GM12874 (cell line): ENCODE results near the gene ARHGEF12.
A peak's percentile ranks its signal among the peaks of the same experiment; 100 is the strongest.

ENCODE experiments used
- TF ChIP-seq, protein P1 (sequence below): IDR thresholded peaks from 2 replicates; pipeline ENCODE4 v1.5.1; 2011; ENCODE audit warnings: low read depth, mild to moderate bottlenecking, control low read depth, low read length, moderate library complexity; ENCODE audit not compliant: insufficient read depth

The ARHGEF12 gene

GRCh38 chr11:120306519-120307242, 29.5 kb upstream of the ARHGEF12 start:
- TF ChIP-seq, protein P1, sequence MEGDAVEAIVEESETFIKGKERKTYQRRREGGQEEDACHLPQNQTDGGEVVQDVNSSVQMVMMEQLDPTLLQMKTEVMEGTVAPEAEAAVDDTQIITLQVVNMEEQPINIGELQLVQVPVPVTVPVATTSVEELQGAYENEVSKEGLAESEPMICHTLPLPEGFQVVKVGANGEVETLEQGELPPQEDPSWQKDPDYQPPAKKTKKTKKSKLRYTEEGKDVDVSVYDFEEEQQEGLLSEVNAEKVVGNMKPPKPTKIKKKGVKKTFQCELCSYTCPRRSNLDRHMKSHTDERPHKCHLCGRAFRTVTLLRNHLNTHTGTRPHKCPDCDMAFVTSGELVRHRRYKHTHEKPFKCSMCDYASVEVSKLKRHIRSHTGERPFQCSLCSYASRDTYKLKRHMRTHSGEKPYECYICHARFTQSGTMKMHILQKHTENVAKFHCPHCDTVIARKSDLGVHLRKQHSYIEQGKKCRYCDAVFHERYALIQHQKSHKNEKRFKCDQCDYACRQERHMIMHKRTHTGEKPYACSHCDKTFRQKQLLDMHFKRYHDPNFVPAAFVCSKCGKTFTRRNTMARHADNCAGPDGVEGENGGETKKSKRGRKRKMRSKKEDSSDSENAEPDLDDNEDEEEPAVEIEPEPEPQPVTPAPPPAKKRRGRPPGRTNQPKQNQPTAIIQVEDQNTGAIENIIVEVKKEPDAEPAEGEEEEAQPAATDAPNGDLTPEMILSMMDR, result 0 out of 2 replicates have a peak, but pooled peaks have one; percentile 3

- TF ChIP-seq, protein P1, result no peak
Measured at GRCh38 chr11:120307476-120307875, 28.7 kb upstream of the ARHGEF12 start.

GRCh38 chr11:120308081-120308480, 28.1 kb upstream of the ARHGEF12 start:
- TF ChIP-seq, protein P1, result no peak

GRCh38 chr11:120310870-120311269, 25.3 kb upstream of the ARHGEF12 start:
- TF ChIP-seq, protein P1, result no peak

- TF ChIP-seq, protein P1, result no peak
Measured at GRCh38 chr11:120314861-120315260, 21.4 kb upstream of the ARHGEF12 start.

- TF ChIP-seq, protein P1, result no peak
Measured at GRCh38 chr11:120316880-120317688, 19.1 kb upstream of the ARHGEF12 start.

DNA sequence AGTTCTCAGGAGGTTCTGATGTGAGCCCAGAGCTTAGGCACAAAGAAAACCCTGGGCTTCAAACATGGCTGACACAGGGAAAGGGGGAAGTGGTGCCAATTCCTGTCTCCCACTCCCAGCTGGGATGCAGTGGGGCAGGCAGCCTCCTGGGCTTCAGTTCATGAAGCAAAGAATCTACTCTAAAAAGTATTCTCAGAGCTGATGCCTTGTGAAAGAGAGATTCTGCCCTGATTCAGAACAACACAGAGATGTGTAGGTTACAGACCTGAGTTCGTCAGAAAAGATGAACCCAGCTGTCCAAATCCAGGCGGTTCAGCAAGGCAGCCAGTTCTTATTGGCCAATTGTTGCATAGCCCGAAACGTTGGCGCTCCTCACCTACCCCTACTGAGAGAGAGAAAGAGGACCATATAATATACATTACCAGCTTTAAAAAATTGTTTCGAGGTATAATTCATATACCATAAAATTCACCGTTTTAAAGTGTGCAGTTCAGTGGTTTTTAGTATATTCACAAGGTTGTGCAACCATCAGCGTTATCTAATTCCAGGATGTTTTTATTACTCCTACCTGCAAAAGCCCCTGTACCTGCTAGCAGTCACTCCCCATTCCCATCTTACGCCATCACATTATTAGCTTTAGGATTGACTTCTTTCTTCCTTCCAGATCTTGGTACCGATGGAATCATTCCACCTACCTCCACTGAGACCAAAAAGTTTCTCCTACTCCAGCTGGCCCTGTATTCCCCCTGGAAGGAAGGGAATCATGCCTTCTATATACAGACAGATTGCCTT, 18.3 kb upstream of the ARHGEF12 start:
- TF ChIP-seq, protein P1, result no peak
